Liver (tissue), 9 donors: ENCODE data around the gene SMIM27. TPM values are rescaled to one million over a fixed set of nuclear protein-coding genes. Genes with fewer than 3 reads are reported as not detected.

Experiments
- DNase-seq: peaks from one replicate; pipeline ENCODE4 v3.0.0-alpha.2; 2017; ENCODE audit warnings: low spot score
- H3K27ac ChIP-seq, 2 donors: one replicate each; pipeline ENCODE4 v1.7.0; 2013; ENCODE audit warnings: inconsistent platforms in 2 of 2, low read length in 2 of 2, control low read depth in 1 of 2, low read depth in 1 of 2, mild to moderate bottlenecking in 1 of 2
- H3K27me3 ChIP-seq, 4 donors: one replicate each; pipeline versions ENCODE4 v1.6.1 to v1.7.0; 2013; ENCODE audit warnings: low read length in 3 of 4, inconsistent platforms in 1 of 4, mild to moderate bottlenecking in 1 of 4, moderate library complexity in 1 of 4; ENCODE audit not compliant: control insufficient read depth in 4 of 4, insufficient read depth in 4 of 4
- H3K36me3 ChIP-seq, 4 donors: one replicate each; pipeline versions ENCODE4 v1.6.1 to v1.7.0; 2013; ENCODE audit warnings: low read length in 3 of 4, mild to moderate bottlenecking in 3 of 4, low read depth in 1 of 4, moderate library complexity in 1 of 4; ENCODE audit not compliant: control insufficient read depth in 4 of 4, insufficient read depth in 3 of 4
- H3K4me1 ChIP-seq, 4 donors: one replicate each; pipeline versions ENCODE4 v1.6.1 to v1.7.0; 2013; ENCODE audit warnings: low read length in 3 of 4, mild to moderate bottlenecking in 3 of 4, moderate library complexity in 1 of 4; ENCODE audit not compliant: control insufficient read depth in 4 of 4, insufficient read depth in 4 of 4
- H3K4me3 ChIP-seq, 3 donors: one replicate each; pipeline versions ENCODE4 v1.6.1 to v1.7.0; 2013; ENCODE audit warnings: low read length in 3 of 3, control low read depth in 1 of 3, low read depth in 1 of 3, mild to moderate bottlenecking in 1 of 3
- H3K9ac ChIP-seq, 2 donors: one replicate each; pipeline ENCODE4 v1.7.0; 2013; ENCODE audit warnings: low read length in 2 of 2, mild to moderate bottlenecking in 2 of 2, moderate library complexity in 2 of 2, control low read depth in 1 of 2, low read depth in 1 of 2
- H3K9me3 ChIP-seq, 4 donors: one replicate each; pipeline versions ENCODE4 v1.6.1 to v1.7.0; 2013; ENCODE audit warnings: low read length in 3 of 4; ENCODE audit not compliant: control insufficient read depth in 4 of 4
- ATF3 ChIP-seq: IDR thresholded peaks from 2 replicates; pipeline ENCODE4 v1.6.1; 2016; ENCODE audit warnings: antibody characterized with exemption
- EGR1 ChIP-seq, 2 donors: IDR thresholded peaks; 2 replicates each; pipeline ENCODE4 v1.6.1; 2016 to 2018; ENCODE audit warnings: antibody characterized with exemption in 2 of 2, low read depth in 2 of 2
- FOXA1 ChIP-seq: IDR thresholded peaks from 2 replicates; pipeline ENCODE4 v1.6.1; 2016; ENCODE audit warnings: antibody characterized with exemption
- FOXA2 ChIP-seq: IDR thresholded peaks from 2 replicates; pipeline ENCODE4 v1.6.1; 2016; ENCODE audit warnings: antibody characterized with exemption
- GABPA ChIP-seq, 2 donors: IDR thresholded peaks in 1 of 2; conservative IDR thresholded peaks in 1 of 2; 2 replicates each; pipeline ENCODE4 v1.6.1; 2016; ENCODE audit warnings: antibody characterized with exemption in 2 of 2, mild to moderate bottlenecking in 1 of 2, moderate library complexity in 1 of 2
- HNF4A ChIP-seq, 2 donors: conservative IDR thresholded peaks; 2 replicates each; pipeline ENCODE4 v1.6.1; 2016; ENCODE audit warnings: antibody characterized with exemption in 2 of 2, mild to moderate bottlenecking in 2 of 2
- HNF4G ChIP-seq: IDR thresholded peaks from 2 replicates; pipeline ENCODE4 v1.6.1; 2016; ENCODE audit warnings: antibody characterized with exemption
- JUND ChIP-seq, 2 donors: IDR thresholded peaks; 2 replicates each; pipeline ENCODE4 v1.6.1; 2016; ENCODE audit warnings: antibody characterized with exemption in 2 of 2
- MAX ChIP-seq: IDR thresholded peaks from 2 replicates; pipeline ENCODE4 v1.6.1; 2016; ENCODE audit warnings: antibody characterized with exemption
- NR2F2 ChIP-seq: IDR thresholded peaks from 2 replicates; pipeline ENCODE4 v1.6.1; 2016; ENCODE audit warnings: antibody characterized with exemption
- RAD21 ChIP-seq, 2 donors: IDR thresholded peaks; 2 replicates each; pipeline ENCODE4 v1.6.1; 2016; ENCODE audit warnings: antibody characterized with exemption in 2 of 2, mild to moderate bottlenecking in 2 of 2
- REST ChIP-seq: IDR thresholded peaks from 2 replicates; pipeline ENCODE4 v1.6.1; 2016; ENCODE audit warnings: antibody characterized with exemption, mild to moderate bottlenecking
- RXRA ChIP-seq, 2 donors: IDR thresholded peaks; 2 replicates each; pipeline ENCODE4 v1.6.1; 2017 to 2018; ENCODE audit warnings: antibody characterized with exemption in 2 of 2, mild to moderate bottlenecking in 1 of 2
- SP1 ChIP-seq: IDR thresholded peaks from 2 replicates; pipeline ENCODE4 v1.6.1; 2018; ENCODE audit warnings: antibody characterized with exemption, mild to moderate bottlenecking
- TAF1 ChIP-seq: conservative IDR thresholded peaks from 2 replicates; pipeline ENCODE4 v1.6.1; 2016; ENCODE audit warnings: antibody characterized with exemption, mild to moderate bottlenecking
- YY1 ChIP-seq: IDR thresholded peaks from 2 replicates; pipeline ENCODE4 v1.6.1; 2016; ENCODE audit warnings: antibody characterized with exemption, mild to moderate bottlenecking
- ZBTB33 ChIP-seq: IDR thresholded peaks from 2 replicates; pipeline ENCODE4 v1.6.1; 2016; ENCODE audit warnings: antibody characterized with exemption
- WGBS: extraction: QIAGEN DNeasy Blood & Tissue Kit; methylation state at CpG from one replicate; pipeline ENCODE4 v1.1.7; 2013; 5-methylcytosine and 5-hydroxymethylcytosine counted together
- polyA plus RNA-seq, 2 donors: library from polyadenylated mRNA; stranded (reverse) in 1 of 2; unstranded in 1 of 2; fragments of 200-250 nt in 1 of 2; fragments of >200 nt in 1 of 2; fragmentation: Nextera tagmentation in 1 of 2; extraction: Ambion mirVana in 1 of 2; gene quantifications; one replicate each; pipeline versions ENCODE4 v1.2.1 to v1.2.3, GENCODE V29; 2013 to 2015
- total RNA-seq, 2 donors: library from RNA; depleted of rRNA; stranded (reverse); fragments of >200 nt; gene quantifications; one replicate each; pipeline ENCODE4 v1.2.3, GENCODE V29; 2014
- TF ChIP-seq, protein P1 (sequence below): fragments of 150-350 bp; IDR thresholded peaks from 2 replicates; pipeline ENCODE4 v1.5.1; 2017; ENCODE audit warnings: improper control_type of control experiment, low read depth, low read length; ENCODE audit not compliant: missing input control
- donor health status: healthy.
- donor health status: healthy.
- donor health status: healthy.
- donor health status: healthy.
- donor health status: healthy.

Gene SMIM27
- total and polyA plus RNA-seq, 4 donors, result 1.0 to 17.0 (median 4.4) TPM

DNA sequence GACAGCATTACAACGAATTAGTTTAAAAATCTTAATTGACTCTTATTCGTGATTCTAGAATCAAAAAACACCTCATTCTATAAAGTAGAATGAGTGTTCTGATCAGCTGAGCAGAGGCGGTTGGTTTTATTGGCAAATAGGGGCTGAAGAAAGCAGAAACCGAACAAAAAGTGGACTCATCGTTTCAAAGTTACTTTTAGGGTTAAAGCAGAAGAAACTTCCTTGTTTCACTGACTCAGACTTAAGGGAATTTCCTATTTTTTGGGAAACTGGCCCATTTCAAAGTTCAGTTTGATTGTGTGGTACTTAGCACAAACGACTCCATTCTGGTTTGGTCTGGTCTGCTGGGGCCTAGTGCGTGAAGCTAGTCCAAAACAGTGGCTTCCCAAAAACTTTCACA lies 21.7 kb downstream of the SMIM27 start:
- TF ChIP-seq FOXA2, result no peak
- no peak for TF ChIP-seq YY1
- no peak for TF ChIP-seq ZBTB33
- TF ChIP-seq FOXA1, result no peak
- TF ChIP-seq NR2F2, result no peak
- no peak for TF ChIP-seq RXRA (IDR thresholded peaks at IDR 0.05)
- no peak for TF ChIP-seq EGR1 (IDR thresholded peaks at IDR 0.05; ENCODE audit: low read depth in 2 of 2)
- TF ChIP-seq HNF4G, result no peak
- no peak for TF ChIP-seq MAX
- no peak for TF ChIP-seq RAD21 (IDR thresholded peaks at IDR 0.05)
- no peak for TF ChIP-seq TAF1
- TF ChIP-seq GABPA (IDR thresholded peaks at IDR 0.05 in 1 of 2, conservative IDR thresholded peaks at IDR 0.05 in 1 of 2), result no peak
- no peak for TF ChIP-seq HNF4A (conservative IDR thresholded peaks at IDR 0.05)
- no peak for TF ChIP-seq JUND (IDR thresholded peaks at IDR 0.05)
- H3K9me3 ChIP-seq, result no peaks in the 10 kb centered on the region
- WGBS, result 88% methylated on average over 7 of the region's 7 CpGs
- H3K4me3 ChIP-seq, result no peak overlapping the region
- H3K9ac ChIP-seq, result no peak overlapping the region
- peaks cover 3 to 24% (median 16%) of the 10 kb centered on the region in 4 donors for H3K4me1 ChIP-seq
- no peak overlapping the region for H3K27ac ChIP-seq
- DNase-seq, result no peak
- H3K27me3 ChIP-seq, result no peaks in the 10 kb centered on the region
- H3K36me3 ChIP-seq, result peaks cover 0 to 4% (median 1%) of the 10 kb centered on the region in 4 donors

- no peaks in the 10 kb centered on the region for H3K9me3 ChIP-seq
- H3K9ac ChIP-seq, result no peak overlapping the region
- H3K27me3 ChIP-seq, result no peaks in the 10 kb centered on the region
- WGBS, result 60% methylated on average over 1 of the region's 1 CpG
- no peak overlapping the region for H3K4me3 ChIP-seq
- no peak overlapping the region for H3K27ac ChIP-seq
- TF ChIP-seq FOXA1, result no peak
- no peak for TF ChIP-seq EGR1 (IDR thresholded peaks at IDR 0.05; ENCODE audit: low read depth in 2 of 2)
- TF ChIP-seq, protein P1, sequence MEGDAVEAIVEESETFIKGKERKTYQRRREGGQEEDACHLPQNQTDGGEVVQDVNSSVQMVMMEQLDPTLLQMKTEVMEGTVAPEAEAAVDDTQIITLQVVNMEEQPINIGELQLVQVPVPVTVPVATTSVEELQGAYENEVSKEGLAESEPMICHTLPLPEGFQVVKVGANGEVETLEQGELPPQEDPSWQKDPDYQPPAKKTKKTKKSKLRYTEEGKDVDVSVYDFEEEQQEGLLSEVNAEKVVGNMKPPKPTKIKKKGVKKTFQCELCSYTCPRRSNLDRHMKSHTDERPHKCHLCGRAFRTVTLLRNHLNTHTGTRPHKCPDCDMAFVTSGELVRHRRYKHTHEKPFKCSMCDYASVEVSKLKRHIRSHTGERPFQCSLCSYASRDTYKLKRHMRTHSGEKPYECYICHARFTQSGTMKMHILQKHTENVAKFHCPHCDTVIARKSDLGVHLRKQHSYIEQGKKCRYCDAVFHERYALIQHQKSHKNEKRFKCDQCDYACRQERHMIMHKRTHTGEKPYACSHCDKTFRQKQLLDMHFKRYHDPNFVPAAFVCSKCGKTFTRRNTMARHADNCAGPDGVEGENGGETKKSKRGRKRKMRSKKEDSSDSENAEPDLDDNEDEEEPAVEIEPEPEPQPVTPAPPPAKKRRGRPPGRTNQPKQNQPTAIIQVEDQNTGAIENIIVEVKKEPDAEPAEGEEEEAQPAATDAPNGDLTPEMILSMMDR, result no peak
- no peak for TF ChIP-seq FOXA2
- TF ChIP-seq ZBTB33, result no peak
- no peak for TF ChIP-seq RAD21 (IDR thresholded peaks at IDR 0.05)
- TF ChIP-seq HNF4A (conservative IDR thresholded peaks at IDR 0.05), result no peak
- no peak for TF ChIP-seq JUND (IDR thresholded peaks at IDR 0.05)
- no peak for TF ChIP-seq MAX
- no peak for TF ChIP-seq TAF1
- no peak for TF ChIP-seq ATF3
- no peak for TF ChIP-seq REST
- no peak for TF ChIP-seq HNF4G
- no peak for TF ChIP-seq SP1
- TF ChIP-seq GABPA (IDR thresholded peaks at IDR 0.05 in 1 of 2, conservative IDR thresholded peaks at IDR 0.05 in 1 of 2), result no peak
- no peak for TF ChIP-seq RXRA (IDR thresholded peaks at IDR 0.05)
- TF ChIP-seq NR2F2, result no peak
- DNase-seq, result no peak
- peaks cover 0 to 4% (median 1%) of the 10 kb centered on the region in 4 donors for H3K36me3 ChIP-seq
- peaks cover 4 to 24% (median 23%) of the 10 kb centered on the region in 4 donors for H3K4me1 ChIP-seq
These were observed 22.7 kb downstream of the SMIM27 start for GRCh38 chr9:32574858-32575257.
